PFSK-1 (cell line): Measurements from ENCODE around the gene CAMTA1.

Source experiments
- FOXP2 ChIP-seq: optimal IDR thresholded peaks from 2 replicates; pipeline ENCODE3; 2011; ENCODE audit warnings: borderline replicate concordance, control low read depth, inconsistent platforms; ENCODE audit not compliant: insufficient read depth; ENCODE audit errors: extremely low read length, extremely low read depth
- POLR2AphosphoS5 ChIP-seq: IDR thresholded peaks from 2 replicates; pipeline ENCODE4 v1.6.1; 2012; ENCODE audit warnings: low read depth, mild to moderate bottlenecking, control low read depth, low read length, moderate library complexity
- SIN3A ChIP-seq: IDR thresholded peaks from 2 replicates; pipeline ENCODE4 v1.6.1; 2012; ENCODE audit warnings: mild to moderate bottlenecking, low read length, moderate library complexity, borderline replicate concordance; ENCODE audit not compliant: insufficient read depth
- TAF1 ChIP-seq: IDR thresholded peaks from 2 replicates; pipeline ENCODE4 v1.6.1; 2012; ENCODE audit warnings: low read length, control low read depth, borderline replicate concordance; ENCODE audit not compliant: insufficient read depth
- TF ChIP-seq, protein P1 (sequence below), 2 experiments: IDR thresholded peaks; 2 replicates each; pipeline versions ENCODE4 v1.6.1 to v1.8.0; 2011 to 2012; ENCODE audit warnings: low read depth in 2 of 2, low read length in 2 of 2, control low read depth in 1 of 2, inconsistent platforms in 1 of 2, mild to moderate bottlenecking in 1 of 2, moderate library complexity in 1 of 2; ENCODE audit not compliant: insufficient read depth in 1 of 2

DNA sequence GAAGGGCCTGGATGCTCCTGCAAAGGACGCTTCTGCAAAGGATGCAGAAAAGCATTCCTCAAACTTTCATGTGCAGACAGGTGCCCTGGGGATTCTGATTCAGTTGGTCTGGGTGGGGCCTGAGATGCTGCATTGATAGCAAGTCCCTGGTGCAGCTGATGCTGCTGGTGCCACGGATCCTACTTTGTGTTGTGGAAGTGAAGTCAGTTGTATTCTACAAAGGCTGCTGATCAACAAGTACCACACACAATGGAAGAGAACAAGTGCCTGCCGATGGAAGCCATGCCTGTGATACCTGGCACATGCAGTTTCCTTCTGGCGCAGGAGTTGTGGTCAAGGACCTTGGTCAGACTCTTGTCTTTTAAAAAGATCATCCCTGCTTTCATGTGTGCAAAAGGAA, 478.8 kb downstream of the CAMTA1 start:
- TF ChIP-seq TAF1 = no peak
- TF ChIP-seq, protein P1, sequence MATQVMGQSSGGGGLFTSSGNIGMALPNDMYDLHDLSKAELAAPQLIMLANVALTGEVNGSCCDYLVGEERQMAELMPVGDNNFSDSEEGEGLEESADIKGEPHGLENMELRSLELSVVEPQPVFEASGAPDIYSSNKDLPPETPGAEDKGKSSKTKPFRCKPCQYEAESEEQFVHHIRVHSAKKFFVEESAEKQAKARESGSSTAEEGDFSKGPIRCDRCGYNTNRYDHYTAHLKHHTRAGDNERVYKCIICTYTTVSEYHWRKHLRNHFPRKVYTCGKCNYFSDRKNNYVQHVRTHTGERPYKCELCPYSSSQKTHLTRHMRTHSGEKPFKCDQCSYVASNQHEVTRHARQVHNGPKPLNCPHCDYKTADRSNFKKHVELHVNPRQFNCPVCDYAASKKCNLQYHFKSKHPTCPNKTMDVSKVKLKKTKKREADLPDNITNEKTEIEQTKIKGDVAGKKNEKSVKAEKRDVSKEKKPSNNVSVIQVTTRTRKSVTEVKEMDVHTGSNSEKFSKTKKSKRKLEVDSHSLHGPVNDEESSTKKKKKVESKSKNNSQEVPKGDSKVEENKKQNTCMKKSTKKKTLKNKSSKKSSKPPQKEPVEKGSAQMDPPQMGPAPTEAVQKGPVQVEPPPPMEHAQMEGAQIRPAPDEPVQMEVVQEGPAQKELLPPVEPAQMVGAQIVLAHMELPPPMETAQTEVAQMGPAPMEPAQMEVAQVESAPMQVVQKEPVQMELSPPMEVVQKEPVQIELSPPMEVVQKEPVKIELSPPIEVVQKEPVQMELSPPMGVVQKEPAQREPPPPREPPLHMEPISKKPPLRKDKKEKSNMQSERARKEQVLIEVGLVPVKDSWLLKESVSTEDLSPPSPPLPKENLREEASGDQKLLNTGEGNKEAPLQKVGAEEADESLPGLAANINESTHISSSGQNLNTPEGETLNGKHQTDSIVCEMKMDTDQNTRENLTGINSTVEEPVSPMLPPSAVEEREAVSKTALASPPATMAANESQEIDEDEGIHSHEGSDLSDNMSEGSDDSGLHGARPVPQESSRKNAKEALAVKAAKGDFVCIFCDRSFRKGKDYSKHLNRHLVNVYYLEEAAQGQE (IDR thresholded peaks at IDR 0.05; ENCODE audit: insufficient read depth in 1 of 2, low read depth in 2 of 2, low read length in 2 of 2) = no peak
- TF ChIP-seq POLR2AphosphoS5 = no peak
- TF ChIP-seq SIN3A = no peak
- no peak for TF ChIP-seq FOXP2
